ENCODE data around the gene EEF1A1.
"Not testable (repeated sequence)": the region's sequence is repeated elsewhere in the genome, so short reads cannot be mapped to it uniquely, and the experiment has no call there.

The EEF1A1 gene

DNA sequence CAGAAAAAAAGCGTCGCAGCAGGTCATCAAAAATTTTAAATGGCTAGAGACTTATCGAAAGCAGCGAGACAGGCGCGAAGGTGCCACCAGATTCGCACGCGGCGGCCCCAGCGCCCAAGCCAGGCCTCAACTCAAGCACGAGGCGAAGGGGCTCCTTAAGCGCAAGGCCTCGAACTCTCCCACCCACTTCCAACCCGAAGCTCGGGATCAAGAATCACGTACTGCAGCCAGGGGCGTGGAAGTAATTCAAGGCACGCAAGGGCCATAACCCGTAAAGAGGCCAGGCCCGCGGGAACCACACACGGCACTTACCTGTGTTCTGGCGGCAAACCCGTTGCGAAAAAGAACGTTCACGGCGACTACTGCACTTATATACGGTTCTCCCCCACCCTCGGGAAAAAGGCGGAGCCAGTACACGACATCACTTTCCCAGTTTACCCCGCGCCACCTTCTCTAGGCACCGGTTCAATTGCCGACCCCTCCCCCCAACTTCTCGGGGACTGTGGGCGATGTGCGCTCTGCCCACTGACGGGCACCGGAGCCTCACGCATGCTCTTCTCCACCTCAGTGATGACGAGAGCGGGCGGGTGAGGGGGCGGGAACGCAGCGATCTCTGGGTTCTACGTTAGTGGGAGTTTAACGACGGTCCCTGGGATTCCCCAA lies at the start of gene EEF1A1:
TSS of gene EEF1A1 (minus strand) at position 345 of the 663 bp plus-strand sequence. CDS start 1,006 bp downstream, outside the sequence.
- DNase-seq (ENCODE audit: low read depth), result peak; percentile 100

DNA sequence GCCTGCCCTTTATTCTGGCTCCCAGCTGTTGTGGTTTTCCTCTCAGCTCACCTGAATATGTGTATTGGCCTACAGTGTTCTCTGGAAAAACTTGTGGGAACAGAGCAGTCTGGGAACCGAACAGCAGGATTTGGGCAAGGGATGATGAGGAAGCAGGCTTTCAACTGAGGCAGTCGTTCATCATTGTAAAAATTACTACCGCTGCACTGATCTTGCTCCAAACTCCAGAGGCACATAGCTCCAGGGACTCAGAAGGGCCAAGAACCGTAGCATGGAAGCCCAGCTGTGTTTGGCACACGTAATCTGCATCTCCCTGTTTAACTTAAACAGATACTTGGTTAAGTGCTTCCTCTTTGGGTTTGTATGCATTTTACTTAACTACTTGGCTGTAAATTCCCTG lies 48.3 kb upstream of the EEF1A1 start:
- no peak for DNase-seq (ENCODE audit: low read depth)

- DNase-seq (ENCODE audit: low read depth), result peak; percentile 75
Measured at GRCh38 chr6:73566954-73567591, 46.2 kb upstream of the EEF1A1 start.

GRCh38 chr6:73566486-73566871 lies 45.6 kb upstream of the EEF1A1 start:
- not testable (repeated sequence) for DNase-seq (ENCODE audit: low read depth)

- DNase-seq (ENCODE audit: low read depth), result peak; percentile 77
Measured at GRCh38 chr6:73565767-73566485, 45.1 kb upstream of the EEF1A1 start.

- peak; percentile 12 for DNase-seq (ENCODE audit: low read depth)
Measured at GRCh38 chr6:73564578-73565345, 43.9 kb upstream of the EEF1A1 start.

DNA sequence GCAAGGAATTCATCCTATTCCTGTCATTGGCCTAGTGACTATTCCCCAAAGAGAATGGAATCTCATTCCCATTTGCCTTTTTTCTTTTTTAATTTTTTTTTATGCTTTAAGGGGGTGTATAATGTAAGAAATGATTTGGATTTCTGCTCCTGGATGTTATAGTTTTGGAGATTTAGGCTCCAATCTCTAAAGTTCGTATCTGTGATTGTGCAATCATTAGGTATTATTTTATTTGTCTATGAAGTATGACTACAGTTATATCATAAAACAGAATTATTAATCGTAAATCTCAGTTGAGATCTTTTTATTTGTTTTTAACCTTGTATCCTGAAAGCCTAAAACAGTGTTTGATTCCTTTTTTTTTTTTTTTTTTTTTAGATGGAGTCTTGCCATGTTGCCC lies 41.7 kb upstream of the EEF1A1 start:
- DNase-seq (ENCODE audit: low read depth), result no peak

DNA sequence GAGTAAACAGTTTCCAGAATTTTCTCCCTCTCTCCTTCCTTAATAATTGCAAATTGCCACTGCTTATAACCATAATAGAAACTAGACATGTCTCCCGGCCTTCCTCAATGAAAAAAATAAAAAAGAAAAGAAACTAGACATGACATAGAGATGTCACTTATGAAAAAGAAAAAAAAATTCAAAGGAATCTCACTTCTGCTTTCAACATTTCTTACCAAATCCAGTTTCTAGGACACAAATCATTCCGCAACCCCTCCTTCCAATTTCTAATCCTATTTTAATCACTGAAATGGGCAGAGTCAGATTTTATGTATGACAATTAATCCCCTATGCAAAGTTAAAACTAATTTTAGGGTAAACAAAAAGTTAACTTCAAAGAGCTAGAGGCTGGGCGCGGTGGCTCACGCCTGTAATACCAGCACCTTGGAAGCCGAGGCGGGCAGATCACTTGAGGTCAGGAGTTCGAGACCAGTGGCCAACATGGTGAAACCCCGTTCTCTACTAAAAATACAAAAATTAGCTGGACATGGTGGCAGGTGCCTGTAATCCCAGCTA lies 40.1 kb upstream of the EEF1A1 start:
- DNase-seq (ENCODE audit: low read depth), result no peak

- peak; percentile 13 for DNase-seq (ENCODE audit: low read depth)
Measured at GRCh38 chr6:73560182-73560732, 39.4 kb upstream of the EEF1A1 start.

GRCh38 chr6:73559399-73559794 lies 38.6 kb upstream of the EEF1A1 start:
- not testable (repeated sequence) for DNase-seq (ENCODE audit: low read depth)

DNA sequence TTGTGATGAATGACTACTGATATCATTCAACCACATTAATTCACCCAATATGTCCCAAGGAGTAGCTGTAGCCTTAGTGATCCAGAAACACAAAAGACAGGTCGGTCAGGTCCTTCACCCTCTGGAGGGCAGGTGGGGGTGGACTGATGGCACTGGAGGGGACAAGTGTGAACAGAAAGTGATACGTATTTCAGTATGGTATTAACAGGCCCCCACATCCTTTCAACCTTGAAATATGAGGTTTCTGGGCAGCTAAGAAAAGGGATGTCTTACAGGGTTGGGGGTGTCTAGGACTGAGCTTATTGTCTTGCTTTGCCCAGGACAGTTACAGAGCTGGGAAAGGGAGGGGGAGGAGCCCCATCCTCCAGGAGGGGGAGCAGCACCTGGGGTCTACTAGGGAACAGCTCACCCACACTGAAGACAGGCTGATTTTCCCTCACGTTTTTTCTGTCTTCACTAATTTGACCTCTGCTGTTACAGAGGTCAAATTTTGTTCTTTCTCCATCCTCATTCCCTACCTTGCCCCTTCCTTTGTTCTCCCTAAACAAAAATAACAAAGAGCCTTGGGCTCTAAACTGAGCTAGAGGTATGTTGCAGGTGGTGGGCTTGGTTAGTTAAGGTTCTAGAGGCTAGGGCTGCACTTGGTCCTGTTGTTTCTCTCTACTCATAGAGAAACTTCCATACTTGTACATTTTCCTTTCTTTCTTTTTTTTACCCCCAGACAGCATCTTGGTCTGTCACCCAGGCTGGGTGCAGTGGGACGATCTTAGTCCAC lies 38.0 kb upstream of the EEF1A1 start:
- DNase-seq (ENCODE audit: low read depth), result no peak

GRCh38 chr6:73556836-73557235 lies 36.0 kb upstream of the EEF1A1 start:
- DNase-seq (ENCODE audit: low read depth), result no peak

DNA sequence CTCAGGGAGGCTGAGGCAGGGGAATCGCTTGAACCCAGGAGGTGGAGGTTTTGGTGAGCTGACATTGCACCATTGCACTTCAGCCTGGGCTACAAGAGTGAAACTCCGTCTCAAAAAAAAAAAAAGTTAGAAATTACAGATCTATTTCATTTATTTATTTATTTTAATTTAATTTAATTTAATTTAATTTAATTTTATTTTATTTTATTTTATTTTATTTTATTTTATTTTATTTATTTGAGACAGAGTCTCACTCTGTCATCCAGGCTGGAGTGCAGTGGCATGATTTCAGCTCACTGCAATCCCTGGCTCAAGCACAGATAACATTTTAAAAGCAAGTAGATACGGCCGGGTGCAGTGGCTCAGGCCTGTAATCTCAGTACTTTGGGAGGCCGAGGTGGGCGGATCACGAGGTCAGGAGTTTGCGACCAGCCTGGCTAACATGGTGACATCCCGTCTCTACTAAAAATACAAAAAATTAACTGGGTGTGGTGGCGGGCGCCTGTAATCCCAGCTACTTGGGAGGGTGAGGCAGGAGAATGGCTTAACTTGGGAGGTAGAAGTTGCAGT lies 34.6 kb upstream of the EEF1A1 start:
- DNase-seq (ENCODE audit: low read depth), result not testable (repeated sequence)

DNA sequence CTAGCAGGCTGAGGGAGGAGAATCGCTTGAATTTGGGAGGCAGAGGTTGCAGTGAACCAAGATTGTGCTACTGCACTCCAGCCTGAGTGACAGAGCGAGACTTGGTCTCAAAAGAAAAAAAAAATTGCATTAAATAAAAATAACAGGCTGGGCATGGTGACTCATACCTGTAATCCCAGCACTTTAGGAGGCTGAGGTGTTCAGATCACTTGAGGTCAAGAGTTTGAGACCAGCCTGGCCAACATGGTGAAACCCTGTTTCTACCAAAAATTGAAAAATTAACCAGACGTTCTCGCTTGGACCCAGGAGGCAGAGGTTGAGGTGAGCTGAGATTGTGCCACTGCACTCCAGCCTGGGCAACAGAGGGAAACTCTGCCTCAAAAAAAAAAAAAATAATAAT lies 30.3 kb upstream of the EEF1A1 start:
- not testable (repeated sequence) for DNase-seq (ENCODE audit: low read depth)

DNA sequence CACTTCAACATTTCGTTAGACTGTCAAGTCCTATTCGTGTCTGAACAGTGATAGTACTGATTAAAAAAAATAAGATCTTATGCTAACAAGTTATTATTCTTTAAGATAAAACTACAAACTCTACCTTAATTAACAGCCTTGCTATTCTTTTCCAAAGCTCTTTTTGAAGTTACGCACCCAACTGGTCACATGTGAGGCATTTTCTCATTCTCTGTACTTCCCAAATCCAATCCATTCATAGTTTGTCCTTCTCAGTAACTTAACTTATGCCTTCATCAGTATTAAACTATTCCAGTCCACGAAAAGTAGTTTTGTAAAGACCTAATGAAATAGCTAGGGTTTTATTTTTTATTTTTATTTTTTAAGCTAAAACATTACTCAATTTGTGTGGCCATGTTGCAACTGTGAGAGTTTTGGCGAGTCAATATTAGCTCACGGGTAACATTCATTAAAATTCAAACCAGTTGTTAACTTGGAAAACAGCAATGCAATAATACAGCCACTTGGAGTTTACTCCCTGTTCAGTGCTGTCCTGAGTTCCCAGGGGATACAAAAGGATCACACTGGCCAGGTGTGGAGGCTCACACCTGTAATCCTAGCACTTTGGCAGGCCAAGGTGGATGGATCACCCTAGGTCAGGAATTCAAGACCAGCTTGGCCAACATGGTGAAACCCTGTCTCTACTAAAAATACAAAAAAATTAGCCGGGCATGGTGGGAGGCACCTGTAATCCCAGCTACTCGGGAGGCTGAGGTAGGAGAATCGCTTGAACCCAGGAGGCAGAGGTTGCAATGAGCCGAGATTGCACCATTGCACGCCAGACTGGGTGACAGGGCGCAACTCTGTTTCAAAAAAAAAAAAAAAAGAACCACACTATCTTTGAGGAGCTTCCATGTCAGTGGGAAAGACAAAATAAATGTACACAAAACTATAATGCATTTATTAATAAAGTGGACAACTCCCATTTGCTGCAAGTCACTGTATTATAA lies 27.9 kb upstream of the EEF1A1 start:
- no peak for DNase-seq (ENCODE audit: low read depth)

GRCh38 chr6:73547036-73547435 lies 26.2 kb upstream of the EEF1A1 start:
- DNase-seq (ENCODE audit: low read depth), result no peak

DNA sequence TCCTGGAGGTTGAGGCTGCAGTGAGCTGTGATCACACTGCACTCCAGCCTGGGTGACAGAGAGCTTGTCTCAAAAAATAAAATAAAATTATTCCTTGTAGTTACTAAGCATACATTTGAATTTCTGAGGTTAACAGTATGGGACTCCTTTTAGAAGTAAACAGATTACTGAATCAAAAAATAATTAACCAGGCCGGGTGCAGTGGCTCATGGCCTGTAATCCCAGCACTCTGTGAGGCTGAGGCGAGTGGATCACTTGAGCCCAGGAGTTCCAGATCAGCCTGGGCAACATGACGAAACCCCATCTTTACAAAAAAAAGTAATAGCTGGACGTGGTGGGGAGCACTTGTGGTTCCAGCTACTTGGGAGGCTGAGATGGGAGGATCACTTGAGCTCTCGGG lies 22.1 kb upstream of the EEF1A1 start:
- DNase-seq (ENCODE audit: low read depth), result no peak

DNA sequence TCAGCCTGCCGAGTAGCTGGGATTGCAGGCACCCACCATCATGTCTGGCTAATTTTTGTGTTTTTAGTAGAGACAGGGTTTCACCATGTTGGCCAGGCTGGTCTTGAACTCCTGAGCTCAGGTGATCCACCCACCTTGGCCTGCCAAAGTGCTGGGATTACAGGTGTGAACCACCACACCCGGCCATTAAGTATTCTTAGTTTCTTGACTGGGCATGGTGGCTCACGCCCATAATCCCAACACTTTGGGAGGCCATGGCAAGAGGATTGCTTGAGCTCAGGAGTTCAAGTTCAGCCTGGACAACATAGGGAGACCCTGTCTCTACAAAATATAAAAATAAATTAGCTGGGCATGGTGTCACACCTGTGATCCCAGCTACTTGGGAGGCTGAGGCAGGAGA lies 21.6 kb upstream of the EEF1A1 start:
- not testable (repeated sequence) for DNase-seq (ENCODE audit: low read depth)

GRCh38 chr6:73538116-73538779 lies 17.4 kb upstream of the EEF1A1 start:
- no peak for DNase-seq (ENCODE audit: low read depth)

Data from ELR (cell line).